Spleen (tissue), 11 donors: Measurements from ENCODE around the gene UTS2R. TPM values are rescaled to one million over a fixed set of nuclear protein-coding genes. Genes with fewer than 3 reads are reported as not detected.
"Not testable (repeated sequence)": the region's sequence is repeated elsewhere in the genome, so short reads cannot be mapped to it uniquely, and the experiment has no call there.

Experiments
- DNase-seq: peaks from one replicate; pipeline ENCODE4 v3.0.0-alpha.2; 2020
- H3K27ac ChIP-seq, 8 donors: fragments of 200-600 bp; sonication (generic) in 7 of 8; 1 replicate in 4 of 8; 2 replicates in 4 of 8; pipeline versions ENCODE4 v1.5.0 to v1.8.0; 2016 to 2021; ENCODE audit warnings: inconsistent platforms in 4 of 8, mild to moderate bottlenecking in 4 of 8, moderate library complexity in 1 of 8
- H3K27me3 ChIP-seq, 7 donors: fragments of 200-600 bp; sonication (generic) in 6 of 7; replicated peaks in 1 of 7; 1 replicate in 4 of 7; 2 replicates in 3 of 7; pipeline versions ENCODE4 v1.5.0 to v1.8.0; 2016 to 2021; ENCODE audit warnings: inconsistent platforms in 3 of 7, mild to moderate bottlenecking in 1 of 7
- H3K36me3 ChIP-seq, 6 donors: fragments of 200-600 bp; sonication (generic) in 5 of 6; 1 replicate in 4 of 6; 2 replicates in 2 of 6; pipeline versions ENCODE4 v1.5.0 to v1.8.0; 2016 to 2021; ENCODE audit warnings: inconsistent platforms in 2 of 6
- H3K4me1 ChIP-seq, 6 donors: fragments of 200-600 bp; sonication (generic) in 5 of 6; 1 replicate in 3 of 6; 2 replicates in 3 of 6; pipeline versions ENCODE4 v1.5.0 to v1.8.0; 2016 to 2021; ENCODE audit warnings: inconsistent platforms in 3 of 6
- H3K4me3 ChIP-seq, 8 donors: fragments of 200-600 bp; sonication (generic) in 7 of 8; 1 replicate in 4 of 8; 2 replicates in 4 of 8; pipeline versions ENCODE4 v1.5.0 to v1.8.0; 2016 to 2021; ENCODE audit warnings: inconsistent platforms in 4 of 8, mild to moderate bottlenecking in 4 of 8, moderate library complexity in 2 of 8
- H3K9me3 ChIP-seq, 8 donors: fragments of 200-600 bp; sonication (generic) in 7 of 8; 1 replicate in 4 of 8; 2 replicates in 4 of 8; pipeline versions ENCODE4 v1.5.0 to v1.8.0; 2016 to 2021; ENCODE audit warnings: inconsistent platforms in 4 of 8
- POLR2A ChIP-seq, 3 donors: fragments of 450-650 bp; IDR thresholded peaks; one replicate each; pipeline ENCODE4 v1.5.1; 2017; ENCODE audit warnings: antibody characterized with exemption in 3 of 3, mild to moderate bottlenecking in 1 of 3
- POLR2AphosphoS5 ChIP-seq, 3 donors: sonication (generic); formaldehyde crosslinking; IDR thresholded peaks; one replicate each; pipeline ENCODE4 v1.5.1; 2017; ENCODE audit warnings: antibody characterized with exemption in 3 of 3
- WGBS, 5 donors: extraction: QIAGEN DNeasy Blood & Tissue Kit in 3 of 5; methylation state at CpG; one replicate each; pipeline versions ENCODE4 v1.1.5 to v1.1.7; 2013 to 2018; 5-methylcytosine and 5-hydroxymethylcytosine counted together
- intact Hi-C: fragments of 100-400 bp; cut with DNase I; formaldehyde crosslinking; loops from one replicate; pipeline ENCODE4 v1.15.0; 2023; ENCODE audit warnings: low total_unique reads
- polyA plus RNA-seq, 3 donors: library from polyadenylated mRNA; stranded (reverse); fragments of 200-250 nt; gene quantifications; one replicate each; pipeline ENCODE4 v1.2.1, GENCODE V29; 2013
- total RNA-seq, 7 donors: library from RNA; depleted of rRNA in 3 of 7; stranded (reverse); fragments of >200 nt in 3 of 7; fragmentation: NEBNext Ultra II Directional in 4 of 7; extraction: Animal tissue kit (Norgen Biotek cat#: 25700) in 4 of 7; gene quantifications; one replicate each; pipeline versions ENCODE4 v1.1.0 to v1.2.1, GENCODE V29; 2016 to 2021
- TF ChIP-seq, protein P1 (sequence below), 11 experiments: fragments of 200-600 bp in 7 of 11; fragments of 450-650 bp in 4 of 11; sonication (generic) in 4 of 11; IDR thresholded peaks in 8 of 11; conservative IDR thresholded peaks in 3 of 11; 1 replicate in 7 of 11; 2 replicates in 4 of 11; pipeline versions ENCODE4 v1.4.0 to v1.8.0; 2016 to 2021; ENCODE audit warnings: antibody characterized with exemption in 11 of 11, inconsistent platforms in 4 of 11, mild to moderate bottlenecking in 1 of 11
- donor health status: healthy with polysubstance abuse.
- donor health status: DM: no; HTN: no; CAD: no; lungs with moderate emphysema.
- donor health status: DM: no; HTN: no; CAD: no.
- donor health status: Bipolar disorder and iron deficiency.
- donor health status: healthy.
- donor health status: DM: no; HTN: no; CAD: no.
- donor health status: DM: yes; HTN: yes; CAD: no.

The UTS2R gene
- total and polyA plus RNA-seq, 10 donors: 0.26 to 3.1 (median 0.60) TPM; not detected in 5

GRCh38 chr17:82378741-82379021, 7.1 kb downstream of the UTS2R start:
- DNase-seq: no peak
- Histone ChIP-seq H3K4me3 (no peak overlapping the region), H3K36me3 (no peaks in the 10 kb centered on the region), H3K9me3 (no peaks in the 10 kb centered on the region), H3K27me3 (peaks cover 0 to 87% (median 42%) of the 10 kb centered on the region in 7 donors), H3K27ac (no peak overlapping the region), H3K4me1 (peaks cover 0 to 3% (median 0%) of the 10 kb centered on the region in 6 donors)
- WGBS, 5 donors: 61 to 83% (median 73%) methylated on average over 7 to 10 of the region's 10 CpGs
- TF ChIP-seq POLR2A (IDR thresholded peaks at IDR 0.05): no peak
- intact Hi-C loops: no loop called here

GRCh38 chr17:82380860-82381702, 9.5 kb downstream of the UTS2R start:
- H3K27ac ChIP-seq: no peak overlapping the region
- H3K36me3 ChIP-seq: no peaks in the 10 kb centered on the region
- intact Hi-C loops: no loop called here
- 64 to 76% (median 67%) methylated on average over 23 of the region's 23 CpGs for WGBS, 5 donors
- DNase-seq: no peak
- no peak overlapping the region for H3K4me3 ChIP-seq
- TF ChIP-seq POLR2AphosphoS5 (IDR thresholded peaks at IDR 0.05) (no peak), POLR2A (IDR thresholded peaks at IDR 0.05) (no peak)
- TF ChIP-seq, protein P1, sequence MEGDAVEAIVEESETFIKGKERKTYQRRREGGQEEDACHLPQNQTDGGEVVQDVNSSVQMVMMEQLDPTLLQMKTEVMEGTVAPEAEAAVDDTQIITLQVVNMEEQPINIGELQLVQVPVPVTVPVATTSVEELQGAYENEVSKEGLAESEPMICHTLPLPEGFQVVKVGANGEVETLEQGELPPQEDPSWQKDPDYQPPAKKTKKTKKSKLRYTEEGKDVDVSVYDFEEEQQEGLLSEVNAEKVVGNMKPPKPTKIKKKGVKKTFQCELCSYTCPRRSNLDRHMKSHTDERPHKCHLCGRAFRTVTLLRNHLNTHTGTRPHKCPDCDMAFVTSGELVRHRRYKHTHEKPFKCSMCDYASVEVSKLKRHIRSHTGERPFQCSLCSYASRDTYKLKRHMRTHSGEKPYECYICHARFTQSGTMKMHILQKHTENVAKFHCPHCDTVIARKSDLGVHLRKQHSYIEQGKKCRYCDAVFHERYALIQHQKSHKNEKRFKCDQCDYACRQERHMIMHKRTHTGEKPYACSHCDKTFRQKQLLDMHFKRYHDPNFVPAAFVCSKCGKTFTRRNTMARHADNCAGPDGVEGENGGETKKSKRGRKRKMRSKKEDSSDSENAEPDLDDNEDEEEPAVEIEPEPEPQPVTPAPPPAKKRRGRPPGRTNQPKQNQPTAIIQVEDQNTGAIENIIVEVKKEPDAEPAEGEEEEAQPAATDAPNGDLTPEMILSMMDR (IDR thresholded peaks at IDR 0.05 in 8 of 11, conservative IDR thresholded peaks at IDR 0.05 in 3 of 11): no peak
- H3K9me3 ChIP-seq: no peaks in the 10 kb centered on the region
- H3K4me1 ChIP-seq: peaks cover 0 to 11% (median 0%) of the 10 kb centered on the region in 6 donors
- peaks cover 0 to 87% (median 39%) of the 10 kb centered on the region in 7 donors for H3K27me3 ChIP-seq

- 69 to 85% (median 80%) methylated on average over 10 of the region's 10 CpGs for whole genome bisulfite sequencing, 5 donors
- H3K4me3 ChIP-seq, DNase-seq, H3K36me3 ChIP-seq, intact Hi-C loops, H3K9me3 ChIP-seq, H3K27ac ChIP-seq: not testable (repeated sequence)
- Histone ChIP-seq H3K4me1 (peaks cover 0 to 15% (median under 1%) of the 10 kb centered on the region in 6 donors), H3K27me3 (peaks cover 0 to 87% (median 42%) of the 10 kb centered on the region in 7 donors)
Observed at GRCh38 chr17:82381703-82382009, 10.1 kb downstream of the UTS2R start.

GRCh38 chr17:82382220-82382932, 10.8 kb downstream of the UTS2R start:
- WGBS, 5 donors: 84 to 90% (median 87%) methylated on average over 18 to 21 of the region's 21 CpGs
- H3K9me3 ChIP-seq, H3K36me3 ChIP-seq, DNase-seq, H3K4me3 ChIP-seq, intact Hi-C loops, H3K27ac ChIP-seq: not testable (repeated sequence)
- Histone ChIP-seq H3K27me3 (peaks cover 0 to 93% (median 45%) of the 10 kb centered on the region in 7 donors), H3K4me1 (peaks cover 0 to 22% (median 4%) of the 10 kb centered on the region in 6 donors)

- no peak overlapping the region for H3K27ac ChIP-seq
- peaks cover 0 to 25% (median 5%) of the 10 kb centered on the region in 6 donors for H3K4me1 ChIP-seq
- peaks cover 0 to 92% (median 45%) of the 10 kb centered on the region in 7 donors for H3K27me3 ChIP-seq
- no peak for DNase-seq
- no peak for TF ChIP-seq POLR2AphosphoS5 (IDR thresholded peaks at IDR 0.05)
- TF ChIP-seq, protein P1 (IDR thresholded peaks at IDR 0.05 in 8 of 11, conservative IDR thresholded peaks at IDR 0.05 in 3 of 11): no peak
- TF ChIP-seq POLR2A (IDR thresholded peaks at IDR 0.05): no peak
- no peaks in the 10 kb centered on the region for H3K36me3 ChIP-seq
- WGBS, 5 donors: 68 to 94% (median 80%) methylated on average over 3 to 11 of the region's 11 CpGs
- H3K4me3 ChIP-seq: no peak overlapping the region
- intact Hi-C loops: no loop called here
- H3K9me3 ChIP-seq: no peaks in the 10 kb centered on the region
Observed at GRCh38 chr17:82382933-82383255, 11.3 kb downstream of the UTS2R start.
